ENCODE results near the gene ABLIM2.

Gene ABLIM2

DNA sequence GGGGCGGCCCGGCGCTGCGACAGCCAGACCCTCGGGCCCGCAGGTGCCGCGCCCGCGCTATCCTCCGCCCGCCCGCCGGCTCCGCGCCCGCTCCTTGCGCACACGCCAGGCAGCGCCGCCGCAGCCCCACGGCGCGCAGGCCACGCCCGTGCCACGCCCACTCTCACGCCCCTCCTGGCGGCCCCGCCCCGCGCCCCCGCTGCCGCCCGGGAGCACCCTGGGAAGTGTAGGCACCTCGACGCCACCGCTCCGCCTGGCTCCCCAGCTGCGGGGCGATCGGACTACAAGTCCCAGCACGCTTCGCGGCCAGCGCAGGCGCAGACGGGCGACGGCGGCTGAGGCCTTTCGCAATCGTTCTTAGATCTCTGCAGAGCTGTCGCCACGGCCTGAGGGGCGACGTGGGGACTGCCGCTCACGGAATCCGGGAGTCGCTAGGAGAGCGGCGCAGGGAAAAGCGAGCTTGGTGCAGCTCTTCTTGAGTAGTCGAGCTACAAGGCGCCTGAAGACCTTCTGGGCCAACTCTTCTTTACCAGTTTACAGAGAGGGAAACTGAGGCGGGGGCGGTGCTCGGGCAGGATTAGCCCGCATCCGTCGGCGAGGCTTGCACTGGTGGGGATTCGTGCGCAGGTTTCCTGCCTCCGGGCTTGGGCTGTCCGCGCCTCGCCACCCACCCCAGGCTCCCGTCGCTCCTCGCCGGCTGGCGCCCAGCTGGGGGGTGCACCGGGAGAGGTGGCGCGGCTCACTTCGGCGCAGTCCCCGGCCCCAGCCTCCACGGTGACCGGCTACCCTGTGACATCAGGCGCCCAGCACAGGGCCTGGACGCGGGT lies at the start of gene ABLIM2:
ABLIM2 (minus strand) TSS at position 104 of the 827 bp plus-strand sequence. CDS start 124 bp downstream, outside the sequence.
- TF ChIP-seq CTCF (IDR thresholded peaks at IDR 0.05; ENCODE audit: insufficient read depth, missing control alignments), result no peak
- FAIRE-seq, result no peak
- DNase-seq (ENCODE audit: insufficient read length, low spot score), result peak; percentile 86

DNA sequence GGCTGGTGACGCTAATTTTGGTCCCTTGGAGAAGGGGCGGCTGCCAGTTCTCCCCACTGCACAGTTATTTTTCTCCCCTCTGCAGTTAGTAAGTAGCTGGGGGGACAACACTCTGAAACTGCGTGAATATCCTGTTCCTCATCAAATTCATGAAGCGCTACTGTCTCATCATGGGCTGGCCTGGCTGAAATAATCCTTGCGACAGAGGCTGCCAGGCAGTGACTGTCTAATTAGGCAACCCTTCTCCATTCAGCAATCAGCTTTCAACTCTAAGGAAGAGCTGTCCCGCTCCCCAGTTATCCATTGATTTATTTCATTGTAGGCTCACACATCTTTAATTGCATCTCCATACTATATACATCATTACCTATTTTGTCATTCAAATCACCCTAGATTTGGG lies 48.7 kb upstream of the ABLIM2 start:
- no peak for TF ChIP-seq CTCF (IDR thresholded peaks at IDR 0.05; ENCODE audit: insufficient read depth, missing control alignments)

GRCh38 chr4:8205749-8206611 lies 47.4 kb upstream of the ABLIM2 start:
- FAIRE-seq (no peak), DNase-seq (ENCODE audit: insufficient read length, low spot score) (no peak)

More for the DNA sequence above, 48.7 kb upstream of the ABLIM2 start:
- DNase-seq (ENCODE audit: insufficient read length, low spot score), result no peak
- no peak for FAIRE-seq

DNA sequence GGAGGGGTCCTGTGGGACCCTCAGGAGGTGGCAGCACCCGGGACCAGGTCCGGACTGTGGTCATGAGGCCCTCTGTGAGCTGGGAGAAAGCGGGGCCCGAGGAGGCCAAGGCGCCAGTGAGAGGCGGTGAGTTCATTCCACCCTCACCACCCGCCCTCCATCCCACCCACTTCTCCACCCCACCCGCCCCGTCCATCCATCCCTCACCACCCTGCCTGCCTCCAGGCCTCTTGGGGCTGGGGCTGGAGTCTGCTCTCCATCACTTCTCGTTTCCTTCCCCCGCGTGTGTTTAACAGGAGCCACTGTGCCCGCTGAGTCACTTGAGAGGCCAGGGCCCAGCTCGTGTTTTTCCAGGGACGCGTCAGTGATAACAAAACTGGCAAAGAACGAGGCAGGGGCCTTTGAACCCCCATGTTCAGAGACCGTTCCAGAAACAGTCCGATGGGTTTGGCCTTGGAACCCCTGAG lies 46.7 kb upstream of the ABLIM2 start:
- DNase-seq (ENCODE audit: insufficient read length, low spot score) (no peak), FAIRE-seq (no peak)
- TF ChIP-seq CTCF (IDR thresholded peaks at IDR 0.05; ENCODE audit: insufficient read depth, missing control alignments), result no peak

More at GRCh38 chr4:8205749-8206611, 47.4 kb upstream of the ABLIM2 start:
- no peak for TF ChIP-seq CTCF (IDR thresholded peaks at IDR 0.05; ENCODE audit: insufficient read depth, missing control alignments)

DNA sequence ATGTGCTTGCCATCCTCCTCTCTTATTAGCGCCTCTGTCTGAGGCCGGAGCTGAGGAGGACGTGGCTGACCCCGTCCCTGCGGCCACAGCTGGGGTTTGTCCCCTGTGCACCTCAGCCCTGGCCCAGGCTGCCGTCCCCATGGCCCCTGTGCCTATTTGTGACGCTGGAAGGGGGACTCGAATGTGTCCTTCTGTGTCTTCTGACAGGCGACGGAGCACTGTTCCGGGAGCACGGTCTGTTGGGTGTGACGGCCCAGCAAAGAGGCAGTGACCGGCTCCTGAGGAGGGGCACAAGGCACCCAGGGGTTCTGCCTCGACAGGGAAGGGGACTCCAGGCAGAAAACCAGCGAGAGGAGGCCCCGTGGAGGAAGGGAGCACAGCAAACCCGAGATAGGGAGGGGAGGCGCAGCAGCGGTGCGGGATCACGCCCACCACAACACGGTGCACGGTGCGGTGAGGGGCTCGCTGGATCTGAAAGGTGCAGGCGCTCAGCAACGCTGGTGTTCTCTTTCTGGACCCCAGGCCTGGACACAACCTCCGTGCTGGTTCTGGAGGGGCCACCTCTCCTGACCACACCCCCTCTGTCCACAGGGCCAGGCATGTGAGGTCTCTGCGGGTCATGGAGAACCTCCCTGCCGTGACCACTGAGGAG lies 46.1 kb upstream of the ABLIM2 start:
- DNase-seq (ENCODE audit: insufficient read length, low spot score), result no peak
- FAIRE-seq, result no peak
- TF ChIP-seq CTCF (IDR thresholded peaks at IDR 0.05; ENCODE audit: insufficient read depth, missing control alignments), result no peak

- no peak for FAIRE-seq
- no peak for TF ChIP-seq CTCF (IDR thresholded peaks at IDR 0.05; ENCODE audit: insufficient read depth, missing control alignments)
- DNase-seq (ENCODE audit: insufficient read length, low spot score), result no peak
These were observed 45.2 kb upstream of the ABLIM2 start for GRCh38 chr4:8203817-8204216.

Data from D721Med (cell line).